Measurements from ENCODE around the gene EPS8.

GRCh38 chr12:15776532-15776931, 12.7 kb downstream of the EPS8 start:
- no peak for TF ChIP-seq CTCF (IDR thresholded peaks at IDR 0.05)
- no peak for TF ChIP-seq POLR2A (IDR thresholded peaks at IDR 0.05)

All from stomach (tissue), 4 donors.